GM10266 (cell line): ENCODE results near the gene CMPK1.
A peak's percentile ranks its signal among the peaks of the same experiment; 100 is the strongest.

ENCODE experiments used
- DNase-seq: peaks from one replicate; pipeline ENCODE4 v3.0.0; 2012; ENCODE audit errors: extremely low spot score
- TF ChIP-seq, protein P1 (sequence below): IDR thresholded peaks from 2 replicates; pipeline ENCODE4 v1.5.1; 2012; ENCODE audit warnings: mild to moderate bottlenecking, low read depth; ENCODE audit not compliant: control insufficient read depth, insufficient read depth; ENCODE audit errors: missing control alignments

Gene CMPK1

DNA sequence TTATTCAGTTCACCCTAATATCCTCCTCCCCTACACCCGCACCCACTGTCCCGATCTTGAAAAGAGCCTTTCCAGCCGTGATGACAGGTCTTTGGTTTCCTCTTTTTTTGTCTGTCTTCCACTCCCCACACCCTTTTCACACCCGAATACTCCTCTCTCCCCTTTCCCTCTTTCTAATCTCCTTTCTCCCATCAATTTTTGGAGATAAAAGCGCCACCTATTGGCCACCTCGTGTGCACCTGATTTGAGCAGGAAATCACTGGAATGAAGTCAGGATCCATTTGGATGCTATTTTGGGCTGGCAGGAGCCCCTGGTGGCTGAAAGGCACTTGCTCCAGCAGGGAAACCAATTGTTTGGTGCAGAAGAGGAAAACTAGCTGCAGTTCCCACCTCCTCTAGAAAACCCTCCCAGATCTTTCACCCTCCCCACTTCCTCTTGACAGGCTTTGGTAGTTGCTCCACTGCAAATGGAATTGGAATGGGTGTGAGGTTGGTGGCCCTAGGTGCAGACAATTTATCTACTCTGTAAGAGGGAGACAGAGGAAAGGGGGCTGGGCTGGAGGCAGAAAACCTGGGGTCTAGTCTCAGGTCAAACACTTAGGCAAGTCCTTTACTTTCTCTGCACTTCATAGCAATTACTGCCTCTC is 90.9 kb downstream of the CMPK1 start:
- DNase-seq: no peak
- TF ChIP-seq, protein P1, sequence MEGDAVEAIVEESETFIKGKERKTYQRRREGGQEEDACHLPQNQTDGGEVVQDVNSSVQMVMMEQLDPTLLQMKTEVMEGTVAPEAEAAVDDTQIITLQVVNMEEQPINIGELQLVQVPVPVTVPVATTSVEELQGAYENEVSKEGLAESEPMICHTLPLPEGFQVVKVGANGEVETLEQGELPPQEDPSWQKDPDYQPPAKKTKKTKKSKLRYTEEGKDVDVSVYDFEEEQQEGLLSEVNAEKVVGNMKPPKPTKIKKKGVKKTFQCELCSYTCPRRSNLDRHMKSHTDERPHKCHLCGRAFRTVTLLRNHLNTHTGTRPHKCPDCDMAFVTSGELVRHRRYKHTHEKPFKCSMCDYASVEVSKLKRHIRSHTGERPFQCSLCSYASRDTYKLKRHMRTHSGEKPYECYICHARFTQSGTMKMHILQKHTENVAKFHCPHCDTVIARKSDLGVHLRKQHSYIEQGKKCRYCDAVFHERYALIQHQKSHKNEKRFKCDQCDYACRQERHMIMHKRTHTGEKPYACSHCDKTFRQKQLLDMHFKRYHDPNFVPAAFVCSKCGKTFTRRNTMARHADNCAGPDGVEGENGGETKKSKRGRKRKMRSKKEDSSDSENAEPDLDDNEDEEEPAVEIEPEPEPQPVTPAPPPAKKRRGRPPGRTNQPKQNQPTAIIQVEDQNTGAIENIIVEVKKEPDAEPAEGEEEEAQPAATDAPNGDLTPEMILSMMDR: peak; percentile 64
